Measurements from ENCODE around the gene KATNA1. TPM values are rescaled to one million over a fixed set of nuclear protein-coding genes. Genes with fewer than 3 reads are reported as not detected.

KATNA1 gene
- polyA plus RNA-seq, 1 of the 3 experiments (the other 2 are of a cell fraction), result 13.2 TPM

GRCh38 chr6:149646599-149646998 lies 1.9 kb downstream of the KATNA1 start:
- Histone ChIP-seq H3F3A (replicated peaks; ENCODE audit: insufficient read depth) (peaks cover 5% of the 10 kb centered on the region), H3K9me3 (no peaks in the 10 kb centered on the region), H3K4me1 (ENCODE audit: control insufficient read depth in 1 of 2, insufficient read depth in 2 of 2, low read depth in 1 of 2, low read length in 1 of 2) (no peaks in the 10 kb centered on the region; a peak in 1 of 4 replicates), H4K20me1 (ENCODE audit: insufficient read depth) (no peaks in the 10 kb centered on the region), H3K27me3 (ENCODE audit: insufficient read depth) (no peaks in the 10 kb centered on the region), H3K4me3 (ENCODE audit: low read depth in 2 of 2, low read length in 1 of 2) (peak overlapping the region; percentile 85 to 87; a peak in 3 of 4 replicates), H3K36me3 (replicated peaks in 1 of 2; ENCODE audit: control insufficient read depth in 1 of 2, insufficient read depth in 2 of 2, low read length in 1 of 2) (no peaks in the 10 kb centered on the region), H3K79me2 (ENCODE audit: insufficient read depth) (peaks cover 67% of the 10 kb centered on the region), H3K27ac (ENCODE audit: low read depth in 2 of 2, low read length in 1 of 2) (peak overlapping the region in 1 of 2 experiments; percentile 69; a peak in 1 of 4 replicates), H3K4me2 (peak overlapping the region; percentile 83), H3K9ac (peak overlapping the region; percentile 78; the same call in 1 of the 2 replicates), H3K9me2 (no peaks in the 10 kb centered on the region), H2AFZ (ENCODE audit: low read depth) (peak overlapping the region; percentile 99; the same call in 1 of the 2 replicates)
- TF ChIP-seq TCF12 (IDR thresholded peaks at IDR 0.05) (no peak), REST (IDR thresholded peaks at IDR 0.05; ENCODE audit: low read depth, low read length) (no peak), ELF1 (IDR thresholded peaks at IDR 0.05) (no peak)
- WGBS (ENCODE audit: low lambda C conversion rate), result 83% methylated on average over 3 of the region's 3 CpGs
- POLR2A ChIA-PET, result no interaction called here
- no peak for DNase-seq
- CTCF ChIA-PET, result no interaction called here

- ChIA-PET CTCF (interaction anchor here (0.9 kb wide), 1 partner anchor 97 kb away, joined by 3 read pairs; the partner anchor contains the start of gene PPIL4), POLR2A (no interaction called here)
- Histone ChIP-seq H3K4me1 (ENCODE audit: control insufficient read depth in 1 of 2, insufficient read depth in 2 of 2, low read depth in 1 of 2, low read length in 1 of 2) (no peaks in the 10 kb centered on the region; a peak in 1 of 4 replicates), H3K9me3 (no peaks in the 10 kb centered on the region), H3K27me3 (ENCODE audit: insufficient read depth) (no peaks in the 10 kb centered on the region), H3K9me2 (no peaks in the 10 kb centered on the region), H3K27ac (ENCODE audit: low read depth in 2 of 2, low read length in 1 of 2) (no peak overlapping the region), H3K4me2 (no peak overlapping the region), H4K20me1 (ENCODE audit: insufficient read depth) (no peaks in the 10 kb centered on the region), H3K9ac (no peak overlapping the region), H3K79me2 (ENCODE audit: insufficient read depth) (peaks cover 91% of the 10 kb centered on the region), H2AFZ (ENCODE audit: low read depth) (no peak overlapping the region), H3K4me3 (ENCODE audit: low read depth in 2 of 2, low read length in 1 of 2) (no peak overlapping the region), H3F3A (replicated peaks; ENCODE audit: insufficient read depth) (peaks cover 5% of the 10 kb centered on the region), H3K36me3 (replicated peaks in 1 of 2; ENCODE audit: control insufficient read depth in 1 of 2, insufficient read depth in 2 of 2, low read length in 1 of 2) (no peaks in the 10 kb centered on the region)
- TF ChIP-seq POLR2AphosphoS5 (IDR thresholded peaks at IDR 0.05; ENCODE audit: low read depth, low read length) (no peak), EP300 (IDR thresholded peaks at IDR 0.05; ENCODE audit: borderline replicate concordance in 1 of 2, low read depth in 1 of 2, low read length in 1 of 2) (no peak), ELF1 (IDR thresholded peaks at IDR 0.05) (no peak), YY1 (IDR thresholded peaks at IDR 0.05; ENCODE audit: low read depth) (no peak), EZH2phosphoT487 (IDR thresholded peaks at IDR 0.05; ENCODE audit: borderline replicate concordance, low read depth) (no peak), SMC3 (IDR thresholded peaks at IDR 0.05; ENCODE audit: low read depth, low read length) (no peak), ZBTB33 (IDR thresholded peaks at IDR 0.05; ENCODE audit: borderline replicate concordance, low read depth) (no peak), MAX (IDR thresholded peaks at IDR 0.05; ENCODE audit: low read depth) (no peak), GABPA (IDR thresholded peaks at IDR 0.05; ENCODE audit: low read depth) (no peak), FOXM1 (IDR thresholded peaks at IDR 0.05; ENCODE audit: low read depth) (no peak), PBX3 (IDR thresholded peaks at IDR 0.05) (no peak), MEF2A (IDR thresholded peaks at IDR 0.05; ENCODE audit: borderline replicate concordance, low read depth) (no peak)
- DNase-seq, result no peak
- 100% methylated on average over 1 of the region's 1 CpG for WGBS (ENCODE audit: low lambda C conversion rate)
These were observed 5.5 kb downstream of the KATNA1 start for GRCh38 chr6:149642829-149643580.
